H1 (cell line): ENCODE data around the gene TLR10. TPM values are rescaled to one million over a fixed set of nuclear protein-coding genes. Genes with fewer than 3 reads are reported as not detected.
A peak's percentile ranks its signal among the peaks of the same experiment; 100 is the strongest.

Source experiments
- CTCF ChIA-PET: fragments of 300-600 bp; sonication (Branson Sonifier 250); formaldehyde crosslinking; loops from one replicate; lab custom pipeline; 2021; ENCODE audit not compliant: partially characterized antibody; lab: Charles Lee
- POLR2A ChIA-PET: fragments of 300-600 bp; sonication (Branson Sonifier 250); formaldehyde crosslinking; loops from one replicate; lab custom pipeline; 2021; ENCODE audit warnings: inconsistent platforms; ENCODE audit not compliant: partially characterized antibody; lab: Charles Lee
- DNase-seq, 2 experiments: peaks; one replicate each; pipeline versions ENCODE4 v3.0.0 to v3.0.0-alpha.2; 2010 to 2022; ENCODE audit warnings: low spot score in 2 of 2, low read depth in 1 of 2, mixed read lengths in 1 of 2
- FAIRE-seq: peaks from 2 replicates; lab custom pipeline; 2011; peaks lifted over from hg19 to GRCh38; lab: Jason Lieb, UNC
- H2AFZ ChIP-seq: 2 replicates; pipeline ENCODE4 v1.8.1; 2012; ENCODE audit warnings: low read length, inconsistent platforms
- H2AK5ac ChIP-seq: 2 replicates; pipeline ENCODE4 v1.6.1; 2013; ENCODE audit warnings: low read depth, low read length
- H2BK120ac ChIP-seq: replicated peaks from 2 replicates; pipeline ENCODE3; 2013; ENCODE audit warnings: low read depth, low read length, inconsistent platforms
- H2BK12ac ChIP-seq: 2 replicates; pipeline ENCODE4 v1.6.1; 2013; ENCODE audit warnings: low read depth, low read length
- H2BK15ac ChIP-seq: 2 replicates; pipeline ENCODE4 v1.6.1; 2013; ENCODE audit warnings: low read length
- H2BK20ac ChIP-seq: 2 replicates; pipeline ENCODE4 v1.6.1; 2013; ENCODE audit warnings: low read length
- H2BK5ac ChIP-seq: 2 replicates; pipeline ENCODE4 v1.6.1; 2013; ENCODE audit warnings: low read depth, low read length
- H3K14ac ChIP-seq: 2 replicates; pipeline ENCODE4 v1.6.1; 2013; ENCODE audit warnings: inconsistent platforms; ENCODE audit not compliant: insufficient read length
- H3K18ac ChIP-seq: 2 replicates; pipeline ENCODE4 v1.6.1; 2013; ENCODE audit warnings: low read length; ENCODE audit errors: extremely low read depth
- H3K23ac ChIP-seq: 2 replicates; pipeline ENCODE4 v1.6.1; 2013; ENCODE audit warnings: inconsistent platforms; ENCODE audit not compliant: insufficient read length
- H3K23me2 ChIP-seq: 2 replicates; pipeline ENCODE4 v1.6.1; 2013; ENCODE audit warnings: low read depth, low read length
- H3K27ac ChIP-seq: 2 replicates; pipeline ENCODE4 v1.6.1; 2011; ENCODE audit warnings: low read depth, low read length, inconsistent platforms
- H3K27me3 ChIP-seq, 4 experiments: replicated peaks in 1 of 4; 1 replicate in 1 of 4; 2 replicates in 3 of 4; pipeline versions ENCODE4 v1.6.1 to v1.8.1; 2011 to 2013; ENCODE audit warnings: low read length in 3 of 4, mild to moderate bottlenecking in 3 of 4, inconsistent platforms in 2 of 4, mixed read lengths in 2 of 4, moderate library complexity in 1 of 4; ENCODE audit not compliant: control insufficient read depth in 3 of 4, insufficient read depth in 3 of 4; ENCODE audit errors: extremely low read depth in 1 of 4
- H3K36me3 ChIP-seq, 4 experiments: 2 replicates each; pipeline versions ENCODE4 v1.6.1 to v1.8.1; 2011 to 2013; ENCODE audit warnings: mild to moderate bottlenecking in 4 of 4, low read length in 3 of 4, moderate library complexity in 2 of 4, control low read depth in 1 of 4, inconsistent platforms in 1 of 4; ENCODE audit not compliant: insufficient read depth in 4 of 4, control insufficient read depth in 2 of 4
- H3K4ac ChIP-seq: replicated peaks from 2 replicates; pipeline ENCODE3; 2013; ENCODE audit warnings: low read length, low read depth, mixed read lengths, inconsistent platforms; ENCODE audit not compliant: insufficient read length
- H3K4me1 ChIP-seq, 4 experiments: replicated peaks in 1 of 4; 1 replicate in 1 of 4; 2 replicates in 3 of 4; pipeline versions ENCODE4 v1.6.1 to v1.8.1; 2011 to 2013; ENCODE audit warnings: low read length in 3 of 4, inconsistent platforms in 2 of 4, mixed read lengths in 1 of 4; ENCODE audit not compliant: insufficient read depth in 4 of 4, control insufficient read depth in 3 of 4
- H3K4me2 ChIP-seq, 2 experiments: 2 replicates each; pipeline versions ENCODE4 v1.6.1 to v1.8.1; 2011 to 2013; ENCODE audit warnings: low read depth in 2 of 2, low read length in 2 of 2, control low read depth in 1 of 2, inconsistent platforms in 1 of 2, mild to moderate bottlenecking in 1 of 2; ENCODE audit not compliant: insufficient read depth in 1 of 2
- H3K4me3 ChIP-seq, 4 experiments: fragments of 200-600, 300-600 bp in 1 of 4; sonication (generic), shearing (Covaris generic), sonication (Bioruptor Twin) in 1 of 4; 2 replicates each; pipeline versions ENCODE4 v1.5.1 to v1.8.1; 2011 to 2016; ENCODE audit warnings: low read length in 4 of 4, low read depth in 3 of 4, control low read depth in 2 of 4, inconsistent platforms in 2 of 4, mild to moderate bottlenecking in 2 of 4, mixed read lengths in 1 of 4, moderate library complexity in 1 of 4; ENCODE audit not compliant: insufficient read depth in 2 of 4; ENCODE audit errors: extremely low read depth in 1 of 4
- H3K56ac ChIP-seq: replicated peaks from 2 replicates; pipeline ENCODE3; 2013; ENCODE audit warnings: low read depth, mild to moderate bottlenecking, mixed read lengths, low read length, inconsistent platforms; ENCODE audit not compliant: insufficient read length
- H3K79me1 ChIP-seq: 2 replicates; pipeline ENCODE4 v1.6.1; 2013; ENCODE audit warnings: low read depth, low read length, control low read depth
- H3K79me2 ChIP-seq, 2 experiments: 2 replicates each; pipeline versions ENCODE4 v1.6.1 to v1.8.1; 2012 to 2013; ENCODE audit warnings: low read length in 2 of 2, mild to moderate bottlenecking in 2 of 2, inconsistent platforms in 1 of 2; ENCODE audit not compliant: insufficient read depth in 2 of 2, control insufficient read depth in 1 of 2
- H3K9ac ChIP-seq, 4 experiments: replicated peaks in 1 of 4; 1 replicate in 1 of 4; 2 replicates in 3 of 4; pipeline versions ENCODE4 v1.6.1 to v1.8.1; 2011 to 2013; ENCODE audit warnings: low read depth in 3 of 4, low read length in 3 of 4, control low read depth in 2 of 4, mild to moderate bottlenecking in 2 of 4, moderate library complexity in 2 of 4, inconsistent platforms in 1 of 4; ENCODE audit errors: extremely low read depth in 1 of 4
- H3K9me3 ChIP-seq, 2 experiments: 2 replicates each; pipeline versions ENCODE4 v1.6.1 to v1.8.1; 2012 to 2013; ENCODE audit warnings: mild to moderate bottlenecking in 2 of 2, moderate library complexity in 2 of 2, control low read depth in 1 of 2, inconsistent platforms in 1 of 2, low read depth in 1 of 2, low read length in 1 of 2, mixed read lengths in 1 of 2; ENCODE audit not compliant: insufficient read depth in 2 of 2
- H4K20me1 ChIP-seq, 2 experiments: replicated peaks in 1 of 2; 2 replicates each; pipeline versions ENCODE3 to v1.8.1; 2011 to 2013; ENCODE audit warnings: inconsistent platforms in 2 of 2, low read length in 2 of 2, mild to moderate bottlenecking in 1 of 2; ENCODE audit not compliant: insufficient read depth in 2 of 2, control insufficient read depth in 1 of 2
- H4K5ac ChIP-seq: 2 replicates; pipeline ENCODE4 v1.6.1; 2013; ENCODE audit warnings: low read length, low read depth, mixed read lengths, inconsistent platforms; ENCODE audit not compliant: insufficient read length
- H4K8ac ChIP-seq: 2 replicates; pipeline ENCODE4 v1.8.0; 2013; ENCODE audit warnings: mild to moderate bottlenecking, moderate library complexity, low read length, inconsistent platforms; ENCODE audit not compliant: insufficient read depth; ENCODE audit errors: extremely low read depth
- H4K91ac ChIP-seq: replicated peaks from 2 replicates; pipeline ENCODE3; 2013; ENCODE audit warnings: low read length, mixed read lengths, inconsistent platforms; ENCODE audit not compliant: insufficient read length
- ATF2 ChIP-seq: IDR thresholded peaks from 2 replicates; pipeline ENCODE4 v1.6.1; 2012; ENCODE audit warnings: low read length, inconsistent platforms
- ATF3 ChIP-seq: IDR thresholded peaks from 2 replicates; pipeline ENCODE4 v1.6.1; 2011; ENCODE audit warnings: low read depth, mild to moderate bottlenecking, low read length; ENCODE audit not compliant: insufficient read depth
- BACH1 ChIP-seq: IDR thresholded peaks from 2 replicates; pipeline ENCODE4 v1.6.1; 2012; ENCODE audit warnings: low read length, improper control_type of control experiment
- BCL11A ChIP-seq, 2 experiments: IDR thresholded peaks; one replicate each; pipeline ENCODE4 v1.6.1; 2011; ENCODE audit warnings: low read depth in 2 of 2, low read length in 2 of 2, mild to moderate bottlenecking in 2 of 2
- GTF2F1 ChIP-seq: IDR thresholded peaks from 2 replicates; pipeline ENCODE4 v1.6.1; 2012; ENCODE audit warnings: low read depth, low read length, improper control_type of control experiment, borderline replicate concordance
- JUN ChIP-seq: IDR thresholded peaks from 2 replicates; pipeline ENCODE4 v1.6.1; 2011; ENCODE audit warnings: low read depth, mild to moderate bottlenecking, improper control_type of control experiment, low read length
- KDM1A ChIP-seq: fragments of 200-600, 300-600 bp; sonication (generic); IDR thresholded peaks from 2 replicates; pipeline ENCODE4 v1.7.1; 2016; ENCODE audit warnings: mild to moderate bottlenecking, low read length, borderline replicate concordance
- KDM5A ChIP-seq: fragments of 200-600 bp; IDR thresholded peaks from 2 replicates; pipeline ENCODE4 v1.7.1; 2012; ENCODE audit warnings: mild to moderate bottlenecking, low read length, inconsistent platforms, mixed read lengths
- NRF1 ChIP-seq: IDR thresholded peaks from 2 replicates; pipeline ENCODE4 v1.6.1; 2011; ENCODE audit warnings: mild to moderate bottlenecking, low read depth, low read length, improper control_type of control experiment
- RAD21 ChIP-seq, 2 experiments: IDR thresholded peaks in 1 of 2; conservative IDR thresholded peaks in 1 of 2; 2 replicates each; pipeline ENCODE4 v1.6.1; 2011; ENCODE audit warnings: low read depth in 2 of 2, low read length in 2 of 2, improper control_type of control experiment in 1 of 2, inconsistent platforms in 1 of 2, mild to moderate bottlenecking in 1 of 2, moderate library complexity in 1 of 2
- RFX5 ChIP-seq: IDR thresholded peaks from 2 replicates; pipeline ENCODE4 v1.6.1; 2011; ENCODE audit warnings: low read depth, low read length, improper control_type of control experiment, borderline replicate concordance
- SP2 ChIP-seq: IDR thresholded peaks from 2 replicates; pipeline ENCODE4 v1.6.1; 2012; ENCODE audit warnings: mild to moderate bottlenecking, low read length, inconsistent platforms
- WGBS, 2 experiments: shearing (Covaris generic) in 1 of 2; methylation state at CpG; one replicate each; pipeline versions ENCODE4 v1.1.6 to v1.1.7; 2013 to 2015; ENCODE audit warnings: low lambda C conversion rate in 2 of 2, mixed read lengths in 2 of 2, inconsistent platforms in 1 of 2, low coverage in 1 of 2, missing lambda C conversion rate in 1 of 2; ENCODE audit not compliant: insufficient replicate concordance in 2 of 2, insufficient coverage in 1 of 2, insufficient read length in 1 of 2; ENCODE audit errors: extremely low coverage in 1 of 2, missing lambda C conversion rate in 1 of 2; 5-methylcytosine and 5-hydroxymethylcytosine counted together
- polyA plus RNA-seq, 7 experiments: library from polyadenylated mRNA; depleted of rRNA in 3 of 7; stranded (reverse) in 5 of 7; unstranded in 2 of 7; fragments of >200 nt in 5 of 7; fragments of 200-250 nt in 2 of 7; gene quantifications; 1 replicate in 5 of 7; 2 replicates in 1 of 7; 4 replicates in 1 of 7; pipeline versions ENCODE4 v1.2.1 to v1.2.3, GENCODE V29; 2011 to 2013; ENCODE audit warnings: missing spikeins in 2 of 7, mixed read lengths in 2 of 7
- total RNA-seq: library from RNA; stranded (reverse); fragmentation: NEBNext Ultra II Directional; extraction: Animal tissue kit (Norgen Biotek cat#: 25700); gene quantifications from 2 replicates; pipeline ENCODE4 v1.2.1, GENCODE V29; 2021

TLR10 gene
- total and polyA plus RNA-seq, 2 of the 8 experiments (the other 6 are each of a cell fraction or from before 2014, with no cell fraction given), result not detected

GRCh38 chr4:38743866-38744265, 38.9 kb downstream of the TLR10 start:
- H3K9ac ChIP-seq, result no peak overlapping the region
- no peaks in the 10 kb centered on the region for H3K36me3 ChIP-seq
- no peak overlapping the region for H3K14ac ChIP-seq
- no peak overlapping the region for H4K8ac ChIP-seq
- no peaks in the 10 kb centered on the region for H4K20me1 ChIP-seq
- H3K18ac ChIP-seq, result no peak overlapping the region
- DNase-seq (no peak), FAIRE-seq (no peak)
- H2BK15ac ChIP-seq, result no peak overlapping the region
- H3K4me1 ChIP-seq, result no peaks in the 10 kb centered on the region
- ChIA-PET POLR2A (interaction anchor here (1.0 kb wide), 1 partner anchor 631 kb away, joined by 3 read pairs; no protein-coding TSS in a partner anchor), CTCF (interaction anchor here (0.7 to 5.2 kb wide), 6 partner anchors 13 to 1152 kb away, joined by 3 to 22 read pairs (median 4); no protein-coding TSS in a partner anchor)
- no peaks in the 10 kb centered on the region for H3K27me3 ChIP-seq
- H3K23me2 ChIP-seq, result no peaks in the 10 kb centered on the region
- no peak overlapping the region for H3K4me2 ChIP-seq
- peaks cover 8 to 10% of the 10 kb centered on the region in 2 experiments; a peak in 2 of 4 replicates for H3K9me3 ChIP-seq
- no peak overlapping the region for H3K27ac ChIP-seq
- no peak overlapping the region for H2AK5ac ChIP-seq
- no peak overlapping the region for H3K23ac ChIP-seq
- H2BK5ac ChIP-seq, result no peak overlapping the region
- H3K79me1 ChIP-seq, result no peaks in the 10 kb centered on the region
- H2BK20ac ChIP-seq, result no peak overlapping the region
- peak overlapping the region; percentile 59 for H2AFZ ChIP-seq
- H3K4me3 ChIP-seq, result no peak overlapping the region
- no peak overlapping the region for H4K5ac ChIP-seq
- no peak overlapping the region for H4K91ac ChIP-seq
- no peak overlapping the region for H3K4ac ChIP-seq
- no peak overlapping the region for H3K56ac ChIP-seq
- no peak overlapping the region for H2BK12ac ChIP-seq
- 95% methylated on average over 1 of the region's 1 CpG; no CpG with 5 or more reads in 1 of the 2 experiments for WGBS, 2 experiments
- no peaks in the 10 kb centered on the region for H3K79me2 ChIP-seq
- H2BK120ac ChIP-seq, result no peak overlapping the region
- TF ChIP-seq RFX5, result no peak
- TF ChIP-seq NRF1, result no peak
- TF ChIP-seq JUN, result no peak
- no peak for TF ChIP-seq BCL11A (IDR thresholded peaks at IDR 0.05; ENCODE audit: low read depth in 2 of 2, low read length in 2 of 2)
- TF ChIP-seq KDM5A, result no peak
- no peak for TF ChIP-seq ATF2
- TF ChIP-seq SP2, result no peak
- no peak for TF ChIP-seq KDM1A
- no peak for TF ChIP-seq RAD21 (IDR thresholded peaks at IDR 0.05 in 1 of 2, conservative IDR thresholded peaks at IDR 0.05 in 1 of 2; ENCODE audit: low read depth in 2 of 2, low read length in 2 of 2)
- no peak for TF ChIP-seq BACH1
- no peak for TF ChIP-seq ATF3
- no peak for TF ChIP-seq GTF2F1
